ENCODE data around the gene PTPRA.

DNA sequence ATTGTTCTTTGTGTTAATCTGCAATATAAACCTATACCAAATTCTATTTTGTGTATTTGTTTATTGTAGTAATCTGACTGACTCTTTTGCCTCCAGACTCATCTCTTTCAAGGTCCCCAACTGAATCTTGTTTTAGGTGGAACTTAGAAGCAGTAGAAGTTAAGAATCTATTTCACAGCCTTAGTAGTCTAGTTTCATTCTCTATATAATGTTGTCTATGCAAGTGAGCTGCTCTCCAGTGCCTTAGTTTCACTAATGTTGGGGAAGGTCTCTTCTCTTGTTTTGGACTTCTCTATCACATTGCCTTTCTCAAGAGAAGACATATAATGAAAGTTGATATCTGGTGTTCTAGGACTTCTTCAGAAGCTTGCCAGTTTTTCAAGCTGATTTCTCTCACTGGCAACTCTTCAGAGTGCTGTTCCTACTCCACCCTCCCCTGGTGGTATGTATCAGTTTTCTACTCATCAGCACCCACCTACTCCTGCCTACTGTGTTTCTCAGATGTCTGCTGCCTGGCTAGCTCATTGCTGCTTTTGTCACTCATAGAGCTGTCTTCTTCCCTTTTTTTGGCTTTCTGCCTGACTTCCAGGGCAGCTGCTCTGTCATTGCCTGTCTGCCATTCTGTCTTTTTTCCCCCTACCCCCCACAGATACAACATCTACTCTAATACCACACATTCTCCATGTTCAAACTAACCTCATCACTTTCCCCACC is 82.1 kb downstream of the PTPRA start:
- TF ChIP-seq POLR2A (IDR thresholded peaks at IDR 0.05; ENCODE audit: low read depth, low read length) (no peak), POLR2AphosphoS5 (IDR thresholded peaks at IDR 0.05; ENCODE audit: low read depth, low read length) (no peak), TAF1 (IDR thresholded peaks at IDR 0.05; ENCODE audit: borderline replicate concordance, low read depth, low read length) (no peak)

Data from GM12892 (cell line).